ENCODE results near the gene AJM1.
A peak's percentile ranks its signal among the peaks of the same experiment; 100 is the strongest.

The AJM1 gene

GRCh38 chr9:136807281-136808074, 34.8 kb upstream of the AJM1 start, which contains the start of gene RABL6:
Gene RABL6 (plus strand): TSS chr9:136807948. CDS start chr9:136808197, 249 bp downstream.
- DNase-seq, result peak in 47 of 56 donors; percentile 22 to 85 (median 61)

GRCh38 chr9:136808075-136808805, 34.0 kb upstream of the AJM1 start:
- DNase-seq, result peak in 11 of 56 donors; percentile 20 to 72 (median 59)

DNA sequence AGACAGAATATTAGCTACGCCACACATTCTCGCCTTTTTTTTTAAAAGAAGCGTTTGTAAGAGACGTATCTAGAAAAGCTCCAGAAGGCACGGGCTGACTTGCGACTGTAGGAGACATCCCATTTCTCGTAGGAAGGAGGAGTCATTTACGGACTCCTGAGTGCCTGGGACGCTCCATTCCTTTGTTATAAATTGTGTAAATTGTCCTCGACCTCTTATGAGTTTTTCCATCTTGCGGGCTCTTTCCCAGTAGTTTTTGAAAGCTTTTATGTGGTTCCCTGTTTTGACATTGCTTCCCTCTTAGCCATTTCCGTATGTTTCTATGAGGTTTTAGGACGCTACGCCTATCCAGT, 33.5 kb upstream of the AJM1 start:
- no peak for DNase-seq

DNA sequence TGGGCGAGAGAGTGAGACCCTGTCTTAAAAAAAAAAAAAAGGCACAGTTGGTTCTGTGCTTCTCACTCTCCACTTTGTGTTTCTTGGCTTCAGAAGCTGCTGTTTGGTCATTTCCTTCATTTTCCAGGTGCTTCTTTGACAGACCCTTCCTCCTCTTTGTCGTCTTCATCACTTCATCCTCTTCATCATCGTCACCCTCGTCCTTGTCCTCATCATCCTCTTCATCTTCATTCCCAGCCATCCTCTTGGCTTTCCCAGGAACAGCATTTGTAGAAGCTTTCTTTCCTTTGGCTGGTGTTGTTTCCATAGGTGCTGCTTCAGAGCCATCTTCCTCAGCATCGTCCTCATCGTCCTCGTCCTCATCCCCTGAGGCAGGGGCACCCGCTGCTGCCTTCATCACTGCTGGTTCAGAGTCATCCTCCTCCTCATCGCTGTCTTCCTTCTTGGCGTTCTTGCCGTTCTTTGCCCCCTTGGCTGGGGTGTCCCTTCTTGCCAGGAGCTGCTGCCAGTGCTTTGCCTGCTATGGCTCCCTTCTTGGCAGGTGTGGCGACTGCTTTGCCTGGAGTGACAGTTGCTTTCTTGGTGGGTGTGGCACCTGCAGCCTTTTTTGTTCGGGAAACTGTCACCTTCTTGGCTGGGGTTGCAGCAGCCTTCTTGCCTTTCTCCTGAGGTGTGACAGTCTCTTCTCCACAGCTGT, 27.4 kb upstream of the AJM1 start:
- DNase-seq, result no peak

DNA sequence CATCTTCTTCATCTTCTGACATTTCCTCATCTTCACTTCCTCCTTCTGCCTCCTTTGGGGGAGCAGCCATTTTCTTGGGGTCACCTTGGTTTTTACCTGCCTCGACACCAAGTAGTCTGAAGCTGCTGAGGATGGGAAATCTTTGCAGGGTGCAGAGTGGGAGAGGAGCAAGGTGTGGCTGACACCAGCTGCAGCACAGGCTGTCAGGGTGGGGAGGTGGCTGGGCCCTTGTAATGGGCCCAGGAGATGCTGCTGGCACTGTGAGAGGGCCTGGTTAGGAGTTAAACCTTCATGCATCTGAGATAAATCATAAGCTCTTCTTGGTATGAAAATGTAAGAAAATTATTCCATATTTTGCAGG, 26.9 kb upstream of the AJM1 start:
- DNase-seq, result no peak

DNA sequence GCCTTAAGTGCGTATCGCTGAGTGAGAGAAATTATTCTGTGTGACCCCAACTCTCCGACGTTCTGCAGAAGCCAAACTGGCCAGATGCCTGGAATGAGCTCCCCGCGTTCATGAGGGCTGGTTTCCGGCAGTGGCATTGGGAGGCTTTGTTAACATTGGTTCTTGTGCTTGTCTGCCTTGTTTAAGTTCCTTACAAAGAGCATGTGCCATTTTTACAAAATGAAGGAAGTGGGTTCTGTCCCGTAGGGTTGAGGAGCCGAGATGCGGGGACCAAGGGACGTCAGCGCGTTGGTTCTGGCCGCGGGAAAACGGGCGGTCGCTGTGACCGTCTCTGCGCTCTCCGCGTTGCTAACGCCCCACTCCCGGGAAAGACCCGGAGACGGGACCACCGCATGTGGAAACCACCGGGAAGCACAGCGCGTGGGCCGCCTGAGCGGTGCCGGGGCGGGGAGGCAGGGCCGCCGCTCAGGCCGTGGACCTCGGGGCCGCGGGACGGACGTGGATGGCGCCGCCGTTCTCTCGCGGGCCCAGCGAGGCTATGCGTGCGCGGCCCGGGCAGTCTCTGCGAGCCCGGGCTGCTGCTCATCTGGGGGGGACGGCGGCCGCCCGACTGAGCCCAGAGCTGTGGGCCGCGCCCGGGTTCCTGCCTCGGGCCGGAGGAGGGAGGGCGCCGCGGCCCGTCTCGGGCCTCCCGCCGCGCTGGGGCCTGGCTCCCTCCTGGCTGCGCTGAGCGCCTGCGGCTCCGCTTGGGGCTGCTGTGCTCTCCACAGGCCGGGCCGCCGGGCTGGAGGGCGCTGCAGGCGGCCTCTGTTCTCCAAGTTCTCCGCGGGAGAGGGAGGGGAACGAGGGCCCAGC, 21.1 kb upstream of the AJM1 start:
- DNase-seq, result peak in 3 of 56 donors; percentile 12 to 20 (median 16)

GRCh38 chr9:136821826-136822544, 20.3 kb upstream of the AJM1 start:
- no peak for DNase-seq

DNA sequence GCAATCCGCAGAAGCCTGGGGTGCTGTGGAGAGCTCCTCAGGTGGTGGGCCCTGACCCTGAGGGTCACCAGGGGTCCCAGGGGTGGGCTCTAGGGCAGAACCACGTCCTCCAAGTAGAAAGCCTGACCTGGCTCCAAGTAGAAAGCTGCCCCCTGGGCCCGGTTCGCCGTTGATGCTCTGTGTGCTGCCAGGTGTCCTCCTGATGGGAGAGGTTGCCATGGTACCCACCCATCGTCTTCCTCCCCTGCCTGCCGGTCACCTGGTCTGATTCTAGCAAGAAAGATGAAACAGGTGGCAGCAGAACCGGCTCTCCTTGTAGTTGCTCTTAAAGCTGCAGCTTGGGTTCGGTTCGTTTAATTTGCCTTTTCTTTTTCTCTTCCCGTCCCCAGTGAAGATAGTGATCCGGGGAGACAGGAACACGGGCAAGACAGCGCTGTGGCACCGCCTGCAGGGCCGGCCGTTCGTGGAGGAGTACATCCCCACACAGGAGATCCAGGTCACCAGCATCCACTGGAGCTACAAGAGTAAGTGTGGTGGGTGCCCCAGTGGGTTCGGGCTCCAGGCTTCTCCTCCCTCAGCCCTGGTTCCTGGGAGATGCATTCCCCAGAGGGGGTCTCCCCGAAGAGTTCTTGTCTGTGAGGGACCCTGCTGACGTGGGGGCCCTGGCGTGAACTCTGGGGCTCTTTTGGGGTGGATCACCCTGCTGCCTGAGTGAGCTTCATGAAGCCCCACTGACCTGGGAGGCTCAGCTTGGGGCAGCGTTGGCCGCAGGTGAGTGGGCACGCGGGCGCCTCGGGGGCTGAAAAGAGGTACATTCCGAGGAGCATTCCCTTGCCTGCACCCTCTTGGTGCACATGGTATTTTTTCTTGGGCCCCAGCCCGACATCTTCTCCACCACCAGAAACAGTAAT, 18.9 kb upstream of the AJM1 start:
- peak in 1 of 56 donors; percentile 23 for DNase-seq

DNA sequence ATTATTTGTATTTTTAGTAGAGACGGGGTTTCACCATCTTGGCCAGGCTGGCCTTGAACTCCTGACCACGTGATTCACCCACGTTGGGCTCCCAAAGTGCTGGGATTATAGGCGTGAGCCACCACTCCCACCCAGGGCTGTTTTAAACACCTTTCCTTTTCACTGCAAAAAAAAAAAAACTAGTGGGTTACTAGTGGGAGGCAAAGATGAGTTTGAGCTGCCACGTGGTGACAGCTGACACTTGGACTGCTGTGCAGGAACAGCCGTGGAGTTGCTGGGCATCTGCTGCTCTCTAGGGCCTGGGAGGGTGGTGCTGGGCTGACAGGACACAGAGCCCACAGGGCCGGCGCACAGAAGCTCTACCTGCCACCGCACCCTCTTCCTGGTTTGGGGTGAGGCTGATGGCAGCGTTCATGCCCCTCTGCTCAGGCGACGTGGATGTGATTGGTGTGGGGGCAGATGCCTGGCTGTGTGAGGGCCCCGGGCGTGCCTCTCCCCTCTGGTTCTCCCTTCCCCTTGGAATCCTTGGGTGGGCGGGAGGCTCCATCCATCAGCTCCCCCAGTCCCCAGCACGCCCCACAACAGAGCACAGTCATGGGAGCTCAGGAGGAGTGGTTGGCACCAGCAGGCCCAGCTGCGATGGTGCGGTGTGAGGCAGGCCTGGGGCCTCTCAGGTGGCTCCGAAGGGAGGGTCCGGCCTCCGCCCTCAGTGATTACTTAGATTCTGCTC, 17.6 kb upstream of the AJM1 start:
- no peak for DNase-seq

DNA sequence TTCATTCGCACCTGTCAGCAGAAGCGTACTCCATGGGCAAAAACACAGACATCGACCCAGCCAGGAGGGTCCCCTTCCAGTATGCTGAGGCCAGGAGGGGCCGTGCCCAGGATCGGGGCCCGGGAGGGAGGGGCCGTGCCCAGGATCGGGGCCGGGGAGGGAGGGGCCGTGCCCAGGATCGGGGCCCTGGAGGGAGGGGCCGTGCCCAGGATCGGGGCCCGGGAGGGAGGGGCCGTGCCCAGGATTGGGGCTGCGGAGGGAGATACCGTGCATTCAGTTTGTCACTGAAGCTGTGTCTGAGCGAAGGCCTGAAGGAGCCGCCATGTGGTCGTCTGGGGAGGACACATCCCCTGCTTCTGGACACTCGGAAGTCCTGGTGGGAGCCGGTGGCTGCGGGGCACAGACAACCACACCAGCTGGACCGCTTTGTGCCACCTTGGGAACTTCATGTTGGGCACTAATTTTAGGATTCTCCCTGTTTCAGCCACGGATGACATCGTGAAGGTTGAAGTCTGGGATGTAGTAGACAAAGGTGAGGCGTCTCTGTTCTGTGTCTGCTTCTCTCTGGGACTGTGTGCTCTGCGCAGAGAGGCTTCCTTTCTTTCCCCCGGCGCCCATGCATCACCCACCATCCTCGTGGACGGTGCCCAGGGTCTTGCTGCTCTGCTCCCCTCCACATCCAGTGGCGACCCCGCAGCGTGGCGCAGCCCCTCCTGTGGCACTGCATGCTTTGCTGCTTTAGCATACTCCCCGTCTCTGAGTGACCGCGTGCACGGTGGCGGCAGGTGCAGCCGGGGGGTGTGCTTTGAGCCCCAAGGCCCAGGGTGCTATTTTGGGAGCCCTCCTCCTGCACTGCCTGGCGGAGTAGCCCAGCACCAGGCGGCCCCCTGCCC, 16.7 kb upstream of the AJM1 start:
- no peak for DNase-seq

GRCh38 chr9:136826188-136826541, 16.1 kb upstream of the AJM1 start:
- DNase-seq, result no peak

GRCh38 chr9:136826703-136827582, 15.3 kb upstream of the AJM1 start:
- no peak for DNase-seq

- no peak for DNase-seq
Measured at GRCh38 chr9:136827794-136828473, 14.3 kb upstream of the AJM1 start.

- no peak for DNase-seq
Measured at GRCh38 chr9:136828474-136829140, 13.7 kb upstream of the AJM1 start.

GRCh38 chr9:136829412-136829811, 12.9 kb upstream of the AJM1 start:
- no peak for DNase-seq

Measured in amygdala (tissue), 56 donors.